ENCODE results near the gene GDPD2. TPM values are rescaled to one million over a fixed set of nuclear protein-coding genes. Genes with fewer than 3 reads are reported as not detected.
A peak's percentile ranks its signal among the peaks of the same experiment; 100 is the strongest.

Gene GDPD2
- total and polyA plus RNA-seq, 2 experiments from 2014 or later = not detected

DNA sequence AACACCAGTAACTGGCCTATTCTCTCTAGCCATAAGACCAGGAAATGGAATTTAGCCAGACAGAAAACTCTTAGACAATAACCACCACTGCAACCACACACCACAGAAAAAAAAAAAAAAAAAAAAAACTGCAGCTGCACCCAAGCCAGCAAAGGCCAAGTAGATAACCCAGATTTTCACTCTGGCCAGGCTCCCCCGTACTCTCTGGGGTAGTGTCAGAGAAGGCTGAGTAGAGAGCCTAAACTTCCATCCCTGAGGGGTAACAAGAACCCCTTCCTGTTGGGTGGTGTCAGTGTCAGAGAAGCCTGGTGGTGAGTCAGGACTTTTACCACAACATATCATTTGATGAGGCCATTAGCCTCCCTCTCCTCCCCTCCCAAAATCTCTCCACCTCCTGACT, 15.9 kb downstream of the GDPD2 start:
- peak in 1 of 2 donors; percentile 30 for DNase-seq (ENCODE audit: low read depth in 1 of 2, low spot score in 1 of 2)
- Histone ChIP-seq H3K4me1 (ENCODE audit: low read depth) (peaks cover 5% of the 10 kb centered on the region), H3K27ac (no peak overlapping the region), H3K27me3 (peaks cover 29% of the 10 kb centered on the region), H3K4me3 (no peak overlapping the region), H3K36me3 (no peaks in the 10 kb centered on the region), H3K9me3 (ENCODE audit: low read depth) (no peaks in the 10 kb centered on the region)
- TF ChIP-seq CTCF (IDR thresholded peaks at IDR 0.05; ENCODE audit: low read depth, low read length) = no peak

DNA sequence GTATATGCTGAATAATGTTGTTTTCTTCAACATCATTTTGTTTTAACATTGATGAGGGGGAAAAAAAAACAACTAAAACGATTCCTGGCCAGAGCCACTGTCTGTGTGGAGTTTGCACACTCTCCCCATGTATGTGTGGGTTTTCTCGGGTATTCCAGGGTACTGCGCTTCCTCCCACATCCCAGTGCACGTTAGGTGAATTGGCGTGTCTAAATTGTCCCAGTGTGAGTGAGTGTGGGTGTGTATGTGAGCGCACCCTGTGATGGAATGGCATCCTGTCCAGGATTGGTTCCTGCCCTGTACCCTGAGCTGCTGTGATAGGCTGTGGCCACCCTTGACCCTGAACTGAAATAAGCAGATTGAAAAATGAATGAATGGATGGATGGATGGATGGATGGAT, 19.1 kb downstream of the GDPD2 start:
- TF ChIP-seq CTCF (IDR thresholded peaks at IDR 0.05; ENCODE audit: low read depth, low read length) = no peak
- Histone ChIP-seq H3K4me3 (no peak overlapping the region), H3K9me3 (ENCODE audit: low read depth) (no peaks in the 10 kb centered on the region), H3K27ac (no peak overlapping the region), H3K36me3 (no peaks in the 10 kb centered on the region), H3K4me1 (ENCODE audit: low read depth) (no peaks in the 10 kb centered on the region), H3K27me3 (peaks cover 62% of the 10 kb centered on the region)
- no peak for DNase-seq (ENCODE audit: low read depth in 1 of 2, low spot score in 1 of 2)

GRCh38 chrX:70444326-70444945, 21.3 kb downstream of the GDPD2 start, which contains the start of gene DLG3:
Gene DLG3, plus strand, starts transcription at chrX:70444835. Its CDS starts 367 bp downstream, at chrX:70445202.
- Histone ChIP-seq H3K4me3 (no peak within 1 kb of the TSS), H3K4me1 (ENCODE audit: low read depth) (no peaks in the 10 kb centered on the region), H3K9me3 (ENCODE audit: low read depth) (no peaks in the 10 kb centered on the region), H3K27me3 (peaks cover 63% of the 10 kb centered on the region), H3K36me3 (no peaks in the 10 kb centered on the region), H3K27ac (no peak within 1 kb of the TSS)
- peak; percentile 55 to 57 for DNase-seq (ENCODE audit: low read depth in 1 of 2, low spot score in 1 of 2)
- no peak for TF ChIP-seq CTCF (IDR thresholded peaks at IDR 0.05; ENCODE audit: low read depth, low read length)

DNA sequence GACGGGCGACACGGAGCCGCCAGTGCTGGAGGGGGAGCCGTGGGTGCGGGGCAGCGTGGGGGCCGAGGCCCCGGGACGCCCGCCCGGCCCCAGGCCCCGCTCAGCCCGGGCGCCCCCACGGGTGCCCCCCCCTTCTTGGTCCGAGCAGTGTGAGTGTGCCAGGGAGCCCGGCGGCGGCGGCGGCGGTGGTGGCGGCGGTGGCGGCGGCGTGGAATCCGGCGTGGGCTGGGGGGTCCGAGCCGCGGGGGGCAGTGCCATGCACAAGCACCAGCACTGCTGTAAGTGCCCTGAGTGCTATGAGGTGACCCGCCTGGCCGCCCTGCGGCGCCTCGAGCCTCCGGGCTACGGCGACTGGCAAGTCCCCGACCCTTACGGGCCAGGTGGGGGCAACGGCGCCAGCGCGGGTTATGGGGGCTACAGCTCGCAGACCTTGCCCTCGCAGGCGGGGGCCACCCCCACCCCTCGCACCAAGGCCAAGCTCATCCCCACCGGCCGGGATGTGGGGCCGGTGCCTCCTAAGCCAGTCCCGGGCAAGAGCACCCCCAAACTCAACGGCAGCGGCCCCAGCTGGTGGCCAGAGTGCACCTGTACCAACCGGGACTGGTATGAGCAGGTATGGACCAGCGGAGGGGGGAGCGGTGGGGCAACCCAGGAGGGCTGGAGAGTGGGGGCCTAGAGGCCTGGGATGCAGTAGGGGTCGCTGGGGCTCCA, 22.0 kb downstream of the GDPD2 start:
- peaks cover 63% of the 10 kb centered on the region for H3K27me3 ChIP-seq
- H3K27ac ChIP-seq = no peak overlapping the region
- TF ChIP-seq CTCF (IDR thresholded peaks at IDR 0.05; ENCODE audit: low read depth, low read length) = no peak
- H3K4me1 ChIP-seq (ENCODE audit: low read depth) = no peaks in the 10 kb centered on the region
- H3K9me3 ChIP-seq (ENCODE audit: low read depth) = no peaks in the 10 kb centered on the region
- H3K4me3 ChIP-seq = no peak overlapping the region
- H3K36me3 ChIP-seq = no peaks in the 10 kb centered on the region
- no peak for DNase-seq (ENCODE audit: low read depth in 1 of 2, low spot score in 1 of 2)

GRCh38 chrX:70445951-70446350, 22.8 kb downstream of the GDPD2 start:
- peaks cover 63% of the 10 kb centered on the region for H3K27me3 ChIP-seq
- no peak for TF ChIP-seq CTCF (IDR thresholded peaks at IDR 0.05; ENCODE audit: low read depth, low read length)
- no peak overlapping the region for H3K4me3 ChIP-seq
- no peaks in the 10 kb centered on the region for H3K9me3 ChIP-seq (ENCODE audit: low read depth)
- H3K4me1 ChIP-seq (ENCODE audit: low read depth) = no peaks in the 10 kb centered on the region
- no peaks in the 10 kb centered on the region for H3K36me3 ChIP-seq
- no peak for DNase-seq (ENCODE audit: low read depth in 1 of 2, low spot score in 1 of 2)
- no peak overlapping the region for H3K27ac ChIP-seq
